ENCODE data around the gene MARCHF10.

- TF ChIP-seq, protein P1, sequence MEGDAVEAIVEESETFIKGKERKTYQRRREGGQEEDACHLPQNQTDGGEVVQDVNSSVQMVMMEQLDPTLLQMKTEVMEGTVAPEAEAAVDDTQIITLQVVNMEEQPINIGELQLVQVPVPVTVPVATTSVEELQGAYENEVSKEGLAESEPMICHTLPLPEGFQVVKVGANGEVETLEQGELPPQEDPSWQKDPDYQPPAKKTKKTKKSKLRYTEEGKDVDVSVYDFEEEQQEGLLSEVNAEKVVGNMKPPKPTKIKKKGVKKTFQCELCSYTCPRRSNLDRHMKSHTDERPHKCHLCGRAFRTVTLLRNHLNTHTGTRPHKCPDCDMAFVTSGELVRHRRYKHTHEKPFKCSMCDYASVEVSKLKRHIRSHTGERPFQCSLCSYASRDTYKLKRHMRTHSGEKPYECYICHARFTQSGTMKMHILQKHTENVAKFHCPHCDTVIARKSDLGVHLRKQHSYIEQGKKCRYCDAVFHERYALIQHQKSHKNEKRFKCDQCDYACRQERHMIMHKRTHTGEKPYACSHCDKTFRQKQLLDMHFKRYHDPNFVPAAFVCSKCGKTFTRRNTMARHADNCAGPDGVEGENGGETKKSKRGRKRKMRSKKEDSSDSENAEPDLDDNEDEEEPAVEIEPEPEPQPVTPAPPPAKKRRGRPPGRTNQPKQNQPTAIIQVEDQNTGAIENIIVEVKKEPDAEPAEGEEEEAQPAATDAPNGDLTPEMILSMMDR (IDR thresholded peaks at IDR 0.05): no peak
- TF ChIP-seq POLR2A (IDR thresholded peaks at IDR 0.05): no peak
Measured at GRCh38 chr17:62827746-62828485, 19.8 kb upstream of the MARCHF10 start.
